Measurements from ENCODE around the gene CRB2.

DNA sequence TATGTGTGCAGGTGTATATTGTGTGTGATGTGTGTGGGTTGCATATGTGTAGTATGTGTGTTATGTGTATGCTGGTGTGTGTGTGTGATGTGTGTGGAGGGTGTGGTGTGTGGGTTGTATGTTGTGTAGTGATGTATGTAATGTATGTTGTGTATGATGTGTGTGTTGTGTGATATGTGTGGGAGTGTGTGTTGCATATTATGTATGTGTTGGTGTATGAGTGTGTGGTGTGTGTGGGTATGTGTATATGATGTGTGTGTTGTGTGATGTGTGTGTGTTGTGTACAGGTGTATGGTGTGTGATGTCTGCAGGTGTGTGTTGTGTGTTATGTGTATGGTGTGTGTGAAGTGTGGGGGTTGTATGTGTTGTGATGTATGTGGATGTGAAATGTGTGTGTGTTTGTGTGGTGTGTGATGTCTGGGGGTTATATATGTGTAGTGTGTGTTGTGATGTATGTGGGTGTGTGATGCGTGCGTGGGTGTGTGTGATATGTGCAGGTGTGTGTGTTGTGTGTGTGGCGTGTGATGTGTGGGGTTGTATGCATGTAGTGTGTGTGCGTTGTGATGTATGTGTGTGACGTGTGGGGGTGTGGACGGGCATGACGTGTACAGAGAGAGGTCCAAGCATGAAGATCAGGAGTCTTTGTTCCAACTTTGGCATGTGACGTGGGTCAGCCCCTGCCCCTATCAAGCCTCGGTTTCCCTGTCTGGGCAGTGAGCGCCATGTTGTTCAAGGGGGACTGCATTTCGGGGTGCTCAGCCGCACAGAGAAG is 8.5 kb upstream of the CRB2 start:
- TF ChIP-seq, protein P1, sequence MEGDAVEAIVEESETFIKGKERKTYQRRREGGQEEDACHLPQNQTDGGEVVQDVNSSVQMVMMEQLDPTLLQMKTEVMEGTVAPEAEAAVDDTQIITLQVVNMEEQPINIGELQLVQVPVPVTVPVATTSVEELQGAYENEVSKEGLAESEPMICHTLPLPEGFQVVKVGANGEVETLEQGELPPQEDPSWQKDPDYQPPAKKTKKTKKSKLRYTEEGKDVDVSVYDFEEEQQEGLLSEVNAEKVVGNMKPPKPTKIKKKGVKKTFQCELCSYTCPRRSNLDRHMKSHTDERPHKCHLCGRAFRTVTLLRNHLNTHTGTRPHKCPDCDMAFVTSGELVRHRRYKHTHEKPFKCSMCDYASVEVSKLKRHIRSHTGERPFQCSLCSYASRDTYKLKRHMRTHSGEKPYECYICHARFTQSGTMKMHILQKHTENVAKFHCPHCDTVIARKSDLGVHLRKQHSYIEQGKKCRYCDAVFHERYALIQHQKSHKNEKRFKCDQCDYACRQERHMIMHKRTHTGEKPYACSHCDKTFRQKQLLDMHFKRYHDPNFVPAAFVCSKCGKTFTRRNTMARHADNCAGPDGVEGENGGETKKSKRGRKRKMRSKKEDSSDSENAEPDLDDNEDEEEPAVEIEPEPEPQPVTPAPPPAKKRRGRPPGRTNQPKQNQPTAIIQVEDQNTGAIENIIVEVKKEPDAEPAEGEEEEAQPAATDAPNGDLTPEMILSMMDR (IDR thresholded peaks at IDR 0.05; ENCODE audit: borderline replicate concordance, extremely low read depth, low read length, poor library complexity, severe bottlenecking) = no peak
- TF ChIP-seq EZH2 (IDR thresholded peaks at IDR 0.05; ENCODE audit: borderline replicate concordance, low read depth, low read length, severe bottlenecking) = no peak
